A549 (cell line): ENCODE data around the gene PDE1C. TPM values are rescaled to one million over a fixed set of nuclear protein-coding genes. Genes with fewer than 3 reads are reported as not detected.

Experiments
- ATAC-seq, 2 experiments: fragments of 200-7000 bp in 1 of 2; fragments of >200 bp in 1 of 2; cut with Nextera tagmentation in 1 of 2; cut with Tn5 transposase in 1 of 2; 3 replicates each; pipeline versions ENCODE4 v1.8.0 to v1.9.1; 2018 to 2020; ENCODE audit warnings: mild to moderate bottlenecking in 1 of 2, moderate library complexity in 1 of 2
- CTCF ChIA-PET: fragments of 300-600 bp; sonication (Branson Sonifier 250); formaldehyde crosslinking; extraction: SDS; loops from one replicate; lab custom pipeline; 2021; ENCODE audit warnings: antibody characterized with exemption, inconsistent platforms; lab: Yijun Ruan, JAX
- POLR2A ChIA-PET: fragments of 350-600 bp; formaldehyde crosslinking; extraction: SDS; loops from one replicate; lab custom pipeline; 2021; ENCODE audit warnings: antibody characterized with exemption, inconsistent platforms; lab: Yijun Ruan, JAX
- DNase-seq, 2 experiments: peaks; one replicate each; pipeline versions ENCODE4 v3.0.0 to v3.0.0-alpha.2; 2011 to 2016; ENCODE audit warnings: low read depth in 1 of 2, low spot score in 1 of 2
- FAIRE-seq: peaks from 2 replicates; lab custom pipeline; 2011; peaks lifted over from hg19 to GRCh38; lab: Jason Lieb, UNC
- H3K27ac ChIP-seq, 2 experiments: fragments of >200 bp; sonication (Bioruptor Twin); formaldehyde crosslinking; 3 replicates each; pipeline ENCODE4 v1.5.1; 2016 to 2017
- H3K4me1 ChIP-seq: fragments of >200 bp; sonication (Bioruptor Twin); formaldehyde crosslinking; 3 replicates; pipeline ENCODE4 v1.6.1; 2016
- H3K4me2 ChIP-seq: fragments of >200 bp; sonication (Bioruptor Twin); formaldehyde crosslinking; 3 replicates; pipeline ENCODE4 v1.6.1; 2016
- H3K4me3 ChIP-seq: fragments of >200 bp; sonication (Bioruptor Twin); formaldehyde crosslinking; 3 replicates; pipeline ENCODE4 v1.5.1; 2016
- H3K9me3 ChIP-seq: fragments of >200 bp; sonication (Bioruptor Twin); formaldehyde crosslinking; 3 replicates; pipeline ENCODE4 v1.6.1; 2016
- BHLHE40 ChIP-seq: IDR thresholded peaks from 2 replicates; pipeline ENCODE4 v1.6.1; 2012; ENCODE audit warnings: low read depth, low read length, inconsistent platforms
- CEBPB ChIP-seq, 2 experiments: fragments of >200 bp in 1 of 2; sonication (Bioruptor Twin) in 1 of 2; formaldehyde crosslinking in 1 of 2; IDR thresholded peaks; 2 replicates each; pipeline ENCODE4 v1.6.1; 2012 to 2016
- CHD2 ChIP-seq: fragments of 150-350 bp; IDR thresholded peaks from 2 replicates; pipeline ENCODE4 v1.6.1; 2014; ENCODE audit warnings: low read length; ENCODE audit not compliant: partially characterized antibody
- EHF ChIP-seq: fragments of 250-450 bp; sonication (Bioruptor Pico); IDR thresholded peaks from 2 replicates; pipeline ENCODE4 v1.5.0; 2020; ENCODE audit warnings: mild to moderate bottlenecking
- EHMT2 ChIP-seq: fragments of 200-600 bp; sonication (generic); IDR thresholded peaks from 2 replicates; pipeline ENCODE4 v1.6.1; 2016; ENCODE audit warnings: antibody characterized with exemption, low read depth, mild to moderate bottlenecking, moderate library complexity
- EP300 ChIP-seq, 2 experiments: fragments of >200 bp; sonication (Bioruptor Twin); formaldehyde crosslinking; IDR thresholded peaks; 2 replicates in 1 of 2; 3 replicates in 1 of 2; pipeline ENCODE4 v1.6.1; 2016 to 2017
- FOSL2 ChIP-seq, 2 experiments: fragments of 450-650 bp in 1 of 2; fragments of >200 bp in 1 of 2; sonication (Bioruptor Twin) in 1 of 2; formaldehyde crosslinking; IDR thresholded peaks; 2 replicates each; pipeline versions ENCODE4 v1.5.0 to v1.6.1; 2016 to 2020; ENCODE audit warnings: mild to moderate bottlenecking in 1 of 2, moderate library complexity in 1 of 2
- FOXS1 ChIP-seq: fragments of 250-450 bp; sonication (Bioruptor Pico); IDR thresholded peaks from 2 replicates; pipeline ENCODE4 v1.5.0; 2020; ENCODE audit warnings: mild to moderate bottlenecking, moderate library complexity
- GATA3 ChIP-seq: IDR thresholded peaks from 2 replicates; pipeline ENCODE4 v1.6.1; 2012; ENCODE audit warnings: borderline replicate concordance
- HEYL ChIP-seq: fragments of 250-450 bp; sonication (Bioruptor Pico); IDR thresholded peaks from 2 replicates; pipeline ENCODE4 v1.8.0; 2021; ENCODE audit warnings: mild to moderate bottlenecking, moderate library complexity
- HOXB13 ChIP-seq: fragments of 250-450 bp; sonication (Bioruptor Pico); IDR thresholded peaks from 2 replicates; pipeline ENCODE4 v1.5.0; 2020; ENCODE audit warnings: low read depth, mild to moderate bottlenecking, moderate library complexity
- JUNB ChIP-seq: fragments of >200 bp; sonication (Bioruptor Twin); formaldehyde crosslinking; IDR thresholded peaks from 2 replicates; pipeline ENCODE4 v1.6.1; 2016
- KDM1A ChIP-seq: fragments of 200-600 bp; sonication (generic); IDR thresholded peaks from 2 replicates; pipeline ENCODE4 v1.6.1; 2016; ENCODE audit warnings: low read depth, mild to moderate bottlenecking
- MAFK ChIP-seq: fragments of 450-650 bp; IDR thresholded peaks from 2 replicates; pipeline ENCODE4 v1.6.1; 2014; ENCODE audit not compliant: partially characterized antibody
- MYC ChIP-seq: IDR thresholded peaks from 2 replicates; pipeline ENCODE4 v1.6.1; 2012; ENCODE audit warnings: mild to moderate bottlenecking, inconsistent platforms, low read length, improper control_type of control experiment, borderline replicate concordance
- NPAS2 ChIP-seq: fragments of 250-450 bp; sonication (Bioruptor Pico); IDR thresholded peaks from 2 replicates; pipeline ENCODE4 v1.8.0; 2022; ENCODE audit warnings: mild to moderate bottlenecking, moderate library complexity, borderline replicate concordance
- NR3C1 ChIP-seq: fragments of >200 bp; sonication (Bioruptor Twin); formaldehyde crosslinking; IDR thresholded peaks from 3 replicates; pipeline ENCODE4 v1.6.1; 2017
- PHF8 ChIP-seq: fragments of 200-600 bp; sonication (generic); IDR thresholded peaks from 2 replicates; pipeline ENCODE4 v1.6.1; 2016; ENCODE audit warnings: low read depth, mild to moderate bottlenecking, antibody characterized with exemption, moderate library complexity, borderline replicate concordance
- POLR2A ChIP-seq: IDR thresholded peaks from 2 replicates; pipeline ENCODE4 v1.6.1; 2012; ENCODE audit warnings: mild to moderate bottlenecking, low read length
- POLR2AphosphoS2 ChIP-seq: conservative IDR thresholded peaks from 2 replicates; pipeline ENCODE4 v1.6.1; 2012; ENCODE audit warnings: low read length, improper control_type of control experiment, inconsistent platforms
- RARB ChIP-seq: fragments of 250-450 bp; sonication (Bioruptor Pico); IDR thresholded peaks from 2 replicates; pipeline ENCODE4 v1.8.0; 2021; ENCODE audit warnings: mild to moderate bottlenecking, moderate library complexity
- RCOR1 ChIP-seq: fragments of 150-350 bp; IDR thresholded peaks from 2 replicates; pipeline ENCODE4 v1.6.1; 2014; ENCODE audit warnings: antibody characterized with exemption, low read length, low read depth
- RFX5 ChIP-seq: fragments of 450-650 bp; IDR thresholded peaks from 2 replicates; pipeline ENCODE4 v1.7.1; 2014; ENCODE audit warnings: antibody characterized with exemption, mild to moderate bottlenecking, moderate library complexity
- RNF2 ChIP-seq: fragments of 200-600 bp; sonication (generic); IDR thresholded peaks from 2 replicates; pipeline ENCODE4 v1.6.1; 2016; ENCODE audit warnings: low read depth, mild to moderate bottlenecking, antibody characterized with exemption, moderate library complexity, borderline replicate concordance
- SMC3 ChIP-seq: fragments of >200 bp; sonication (Bioruptor Twin); formaldehyde crosslinking; IDR thresholded peaks from 3 replicates; pipeline ENCODE4 v1.6.1; 2018; ENCODE audit warnings: inconsistent platforms
- SREBF2 ChIP-seq: fragments of 450-650 bp; IDR thresholded peaks from 2 replicates; pipeline ENCODE4 v1.6.1; 2014; ENCODE audit warnings: mild to moderate bottlenecking, moderate library complexity
- TP53 ChIP-seq: fragments of 250-450 bp; sonication (Bioruptor Pico); IDR thresholded peaks from 2 replicates; pipeline ENCODE4 v1.5.0; 2021; ENCODE audit warnings: mild to moderate bottlenecking, moderate library complexity
- ZC3H11A ChIP-seq: fragments of 450-650 bp; IDR thresholded peaks from 2 replicates; pipeline ENCODE4 v1.6.1; 2014; ENCODE audit warnings: antibody characterized with exemption, mild to moderate bottlenecking
- ZFP36 ChIP-seq: fragments of 450-650 bp; IDR thresholded peaks from 2 replicates; pipeline ENCODE4 v1.6.1; 2014; ENCODE audit warnings: borderline replicate concordance; ENCODE audit not compliant: partially characterized antibody
- ZNF302 ChIP-seq: fragments of 250-450 bp; sonication (Bioruptor Pico); IDR thresholded peaks from 2 replicates; pipeline ENCODE4 v1.9.0; 2021; ENCODE audit warnings: inconsistent platforms, mild to moderate bottlenecking, moderate library complexity
- WGBS: methylation state at CpG from one replicate; pipeline ENCODE4 v1.1.6; 2017; ENCODE audit errors: missing lambda C conversion rate; 5-methylcytosine and 5-hydroxymethylcytosine counted together
- polyA plus RNA-seq, 4 experiments: library from polyadenylated mRNA; depleted of rRNA in 3 of 4; stranded (reverse); fragments of >200 nt; fragmentation: RNase III in 1 of 4; extraction: RNeasy Plus Mini Kit Qiagen cat#74134 plus additional on column Dnase treatment in 1 of 4; gene quantifications; 2 replicates in 3 of 4; 3 replicates in 1 of 4; pipeline ENCODE4 v1.2.3, GENCODE V29; 2011 to 2017
- TF ChIP-seq, protein P1 (sequence below): fragments of 250-450 bp; sonication (Bioruptor Pico); IDR thresholded peaks from 2 replicates; pipeline ENCODE4 v1.5.0; 2021; ENCODE audit warnings: mild to moderate bottlenecking, moderate library complexity, borderline replicate concordance
- TF ChIP-seq, protein P2 (sequence below): IDR thresholded peaks from 2 replicates; pipeline ENCODE4 v1.6.1; 2012; ENCODE audit warnings: low read depth, borderline replicate concordance
- TF ChIP-seq, protein P3 (sequence below): IDR thresholded peaks from 2 replicates; pipeline ENCODE4 v1.6.1; 2012
- TF ChIP-seq, protein P4 (sequence below): fragments of >200 bp; sonication (Bioruptor Twin); formaldehyde crosslinking; IDR thresholded peaks from 3 replicates; pipeline ENCODE4 v1.6.1; 2016

The PDE1C gene
- polyA plus RNA-seq, 2 of the 4 experiments (the other 2 are of a cell fraction): 8.0 to 11.0 TPM

DNA sequence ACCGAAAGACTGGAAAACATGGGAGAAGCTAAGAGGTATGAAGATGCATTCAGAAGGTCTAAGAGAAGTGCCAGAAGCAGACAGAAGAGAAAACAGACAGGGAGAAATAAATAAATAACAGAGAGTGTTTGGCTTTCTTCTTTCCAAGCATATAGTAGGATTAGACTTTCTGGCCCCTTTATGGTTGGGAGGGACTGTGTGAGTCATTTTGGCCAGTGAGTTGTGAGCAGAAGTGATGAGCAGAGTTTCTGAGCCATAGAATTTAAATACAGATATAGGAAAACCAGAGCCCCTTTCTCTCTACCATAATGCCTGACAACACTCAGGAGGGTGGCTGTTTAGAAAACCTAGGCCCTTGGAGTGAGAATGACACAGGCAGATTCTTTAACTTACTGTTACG, 212.2 kb downstream of the PDE1C start (continued):
- TF ChIP-seq, protein P1, sequence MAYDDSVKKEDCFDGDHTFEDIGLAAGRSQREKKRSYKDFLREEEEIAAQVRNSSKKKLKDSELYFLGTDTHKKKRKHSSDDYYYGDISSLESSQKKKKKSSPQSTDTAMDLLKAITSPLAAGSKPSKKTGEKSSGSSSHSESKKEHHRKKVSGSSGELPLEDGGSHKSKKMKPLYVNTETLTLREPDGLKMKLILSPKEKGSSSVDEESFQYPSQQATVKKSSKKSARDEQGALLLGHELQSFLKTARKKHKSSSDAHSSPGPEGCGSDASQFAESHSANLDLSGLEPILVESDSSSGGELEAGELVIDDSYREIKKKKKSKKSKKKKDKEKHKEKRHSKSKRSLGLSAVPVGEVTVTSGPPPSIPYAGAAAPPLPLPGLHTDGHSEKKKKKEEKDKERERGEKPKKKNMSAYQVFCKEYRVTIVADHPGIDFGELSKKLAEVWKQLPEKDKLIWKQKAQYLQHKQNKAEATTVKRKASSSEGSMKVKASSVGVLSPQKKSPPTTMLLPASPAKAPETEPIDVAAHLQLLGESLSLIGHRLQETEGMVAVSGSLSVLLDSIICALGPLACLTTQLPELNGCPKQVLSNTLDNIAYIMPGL (CRISPR knock-in tag): no peak
- TF ChIP-seq ZNF302 (CRISPR knock-in tag) (no peak), RCOR1 (no peak), RNF2 (no peak)
- TF ChIP-seq, all 56 proteins: peak for 0

DNA sequence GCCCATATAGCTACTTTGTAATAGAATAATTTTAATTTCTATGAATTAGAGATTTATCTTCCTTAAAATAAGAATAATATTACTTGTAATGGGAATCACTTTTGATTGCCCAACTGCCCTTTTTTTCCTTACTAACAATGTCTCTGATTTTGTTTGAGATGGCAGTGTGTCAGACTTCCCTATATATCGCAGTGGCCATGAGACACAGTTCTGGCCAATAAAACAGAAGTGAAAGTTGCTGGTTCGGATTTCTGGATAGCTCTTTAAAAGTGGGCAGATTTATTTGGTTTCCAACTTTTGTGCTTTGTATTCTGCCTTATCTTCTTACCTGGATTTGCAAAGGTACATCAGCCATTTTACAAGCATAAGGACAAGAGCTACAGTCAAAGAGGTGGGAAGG, 213.0 kb downstream of the PDE1C start:
- H3K27ac ChIP-seq: no peak overlapping the region
- peaks cover 9% of the 10 kb centered on the region; the same call in 2 of the 3 replicates for H3K4me1 ChIP-seq
- WGBS: 89% methylated on average over 2 of the region's 2 CpGs
- CTCF ChIA-PET: interaction anchor here (0.6 to 0.8 kb wide), 2 partner anchors 297 to 300 kb away, joined by 3 read pairs; no protein-coding TSS in a partner anchor
- ATAC-seq: no peak
- no peak for FAIRE-seq
- no peak for DNase-seq
- no peak overlapping the region for H3K4me3 ChIP-seq
- H3K9me3 ChIP-seq: no peaks in the 10 kb centered on the region
- H3K4me2 ChIP-seq: no peak overlapping the region
- TF ChIP-seq SMC3 (no peak), SREBF2 (no peak), HEYL (CRISPR knock-in tag) (no peak), EHF (CRISPR knock-in tag) (no peak), ZC3H11A (no peak), RNF2 (no peak), EP300 (IDR thresholded peaks at IDR 0.05) (no peak), KDM1A (no peak), ZFP36 (no peak), EHMT2 (no peak), POLR2AphosphoS2 (no peak), PHF8 (no peak), FOSL2 (IDR thresholded peaks at IDR 0.05) (no peak), FOSL2 (CRISPR knock-in tag; IDR thresholded peaks at IDR 0.05) (no peak), RFX5 (no peak), HOXB13 (no peak)
- TF ChIP-seq, protein P2, sequence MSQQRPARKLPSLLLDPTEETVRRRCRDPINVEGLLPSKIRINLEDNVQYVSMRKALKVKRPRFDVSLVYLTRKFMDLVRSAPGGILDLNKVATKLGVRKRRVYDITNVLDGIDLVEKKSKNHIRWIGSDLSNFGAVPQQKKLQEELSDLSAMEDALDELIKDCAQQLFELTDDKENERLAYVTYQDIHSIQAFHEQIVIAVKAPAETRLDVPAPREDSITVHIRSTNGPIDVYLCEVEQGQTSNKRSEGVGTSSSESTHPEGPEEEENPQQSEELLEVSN: no peak
- TF ChIP-seq, protein P3, sequence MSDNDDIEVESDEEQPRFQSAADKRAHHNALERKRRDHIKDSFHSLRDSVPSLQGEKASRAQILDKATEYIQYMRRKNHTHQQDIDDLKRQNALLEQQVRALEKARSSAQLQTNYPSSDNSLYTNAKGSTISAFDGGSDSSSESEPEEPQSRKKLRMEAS: no peak
- POLR2A ChIA-PET: no interaction called here

DNA sequence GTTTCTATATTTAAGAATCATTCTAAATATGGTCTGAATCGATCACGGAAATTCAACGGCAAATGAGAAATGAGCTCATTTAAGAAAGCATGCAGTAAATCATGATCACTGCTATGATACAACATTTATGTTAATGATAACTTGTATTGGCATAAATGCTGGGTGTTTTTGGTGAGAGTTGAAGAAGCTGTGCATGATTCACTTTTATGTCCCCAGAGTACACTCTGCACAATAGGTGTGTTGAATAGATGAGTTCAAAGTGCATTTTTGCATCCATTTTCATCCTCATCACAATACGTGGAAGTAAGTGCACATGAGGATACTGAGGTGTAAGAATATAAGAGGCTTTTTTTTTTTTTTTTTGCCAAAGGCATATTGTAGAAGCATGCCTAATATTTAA, 213.9 kb downstream of the PDE1C start:
- CTCF ChIA-PET: interaction anchor here (0.6 to 0.8 kb wide), 3 partner anchors 296 to 319 kb away, joined by 3 read pairs; no protein-coding TSS in a partner anchor
- H3K4me3 ChIP-seq: no peak overlapping the region
- POLR2A ChIA-PET: interaction anchor here (0.6 kb wide), 1 partner anchor 18 kb away, joined by 3 read pairs; no protein-coding TSS in a partner anchor
- no peak overlapping the region for H3K27ac ChIP-seq
- DNase-seq (no peak), FAIRE-seq (no peak), ATAC-seq (no peak)
- TF ChIP-seq POLR2A (no peak), MAFK (no peak), RFX5 (no peak), FOXS1 (CRISPR knock-in tag) (no peak), CEBPB (IDR thresholded peaks at IDR 0.05) (no peak), JUNB (no peak), NPAS2 (no peak), BHLHE40 (no peak), TP53 (no peak), CHD2 (no peak), RARB (CRISPR knock-in tag) (no peak), GATA3 (no peak), NR3C1 (no peak), PHF8 (no peak), HOXB13 (no peak), MYC (no peak), SMC3 (no peak)
- TF ChIP-seq, protein P4, sequence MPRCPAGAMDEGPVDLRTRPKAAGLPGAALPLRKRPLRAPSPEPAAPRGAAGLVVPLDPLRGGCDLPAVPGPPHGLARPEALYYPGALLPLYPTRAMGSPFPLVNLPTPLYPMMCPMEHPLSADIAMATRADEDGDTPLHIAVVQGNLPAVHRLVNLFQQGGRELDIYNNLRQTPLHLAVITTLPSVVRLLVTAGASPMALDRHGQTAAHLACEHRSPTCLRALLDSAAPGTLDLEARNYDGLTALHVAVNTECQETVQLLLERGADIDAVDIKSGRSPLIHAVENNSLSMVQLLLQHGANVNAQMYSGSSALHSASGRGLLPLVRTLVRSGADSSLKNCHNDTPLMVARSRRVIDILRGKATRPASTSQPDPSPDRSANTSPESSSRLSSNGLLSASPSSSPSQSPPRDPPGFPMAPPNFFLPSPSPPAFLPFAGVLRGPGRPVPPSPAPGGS: no peak
- 70% methylated on average over 4 of the region's 4 CpGs for WGBS
- no peaks in the 10 kb centered on the region for H3K9me3 ChIP-seq
- H3K4me1 ChIP-seq: peaks cover 9% of the 10 kb centered on the region; the same call in 2 of the 3 replicates
- H3K4me2 ChIP-seq: no peak overlapping the region
